Ecto neural progenitor cell (in vitro differentiated cells): ENCODE results near the gene GRID2.

Experiments
- DNase-seq: peaks from one replicate; pipeline ENCODE4 v3.0.0-alpha.2; 2018; ENCODE audit warnings: low spot score

Gene GRID2

GRCh38 chr4:93756101-93756500 lies 1452.3 kb downstream of the GRID2 start:
- no peak for DNase-seq

DNA sequence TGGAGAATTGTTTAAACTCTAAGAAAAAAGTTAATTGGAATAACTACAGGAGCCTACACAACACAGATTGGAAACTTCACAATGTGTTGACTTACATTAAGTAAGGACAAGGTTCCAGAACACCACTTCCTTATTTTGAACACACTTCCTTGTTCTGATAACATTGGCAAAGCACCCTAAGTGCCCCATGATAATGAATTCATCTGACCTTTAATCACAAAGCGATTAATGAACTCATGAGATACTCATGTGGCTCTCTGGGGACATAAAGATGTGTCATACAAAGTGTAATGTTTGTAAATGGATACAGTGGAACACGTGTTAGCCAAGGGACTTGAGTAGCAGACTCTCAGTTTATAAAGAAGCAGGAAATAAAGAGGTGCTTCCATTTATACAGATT lies 1455.7 kb downstream of the GRID2 start:
- no peak for DNase-seq

GRCh38 chr4:93760284-93760683 lies 1456.5 kb downstream of the GRID2 start:
- DNase-seq: no peak

GRCh38 chr4:93761286-93761685 lies 1457.5 kb downstream of the GRID2 start:
- no peak for DNase-seq

GRCh38 chr4:93764639-93765246 lies 1461.0 kb downstream of the GRID2 start:
- no peak for DNase-seq

GRCh38 chr4:93767917-93768316 lies 1464.2 kb downstream of the GRID2 start:
- DNase-seq: no peak

GRCh38 chr4:93770201-93770600 lies 1466.4 kb downstream of the GRID2 start:
- DNase-seq: no peak

DNA sequence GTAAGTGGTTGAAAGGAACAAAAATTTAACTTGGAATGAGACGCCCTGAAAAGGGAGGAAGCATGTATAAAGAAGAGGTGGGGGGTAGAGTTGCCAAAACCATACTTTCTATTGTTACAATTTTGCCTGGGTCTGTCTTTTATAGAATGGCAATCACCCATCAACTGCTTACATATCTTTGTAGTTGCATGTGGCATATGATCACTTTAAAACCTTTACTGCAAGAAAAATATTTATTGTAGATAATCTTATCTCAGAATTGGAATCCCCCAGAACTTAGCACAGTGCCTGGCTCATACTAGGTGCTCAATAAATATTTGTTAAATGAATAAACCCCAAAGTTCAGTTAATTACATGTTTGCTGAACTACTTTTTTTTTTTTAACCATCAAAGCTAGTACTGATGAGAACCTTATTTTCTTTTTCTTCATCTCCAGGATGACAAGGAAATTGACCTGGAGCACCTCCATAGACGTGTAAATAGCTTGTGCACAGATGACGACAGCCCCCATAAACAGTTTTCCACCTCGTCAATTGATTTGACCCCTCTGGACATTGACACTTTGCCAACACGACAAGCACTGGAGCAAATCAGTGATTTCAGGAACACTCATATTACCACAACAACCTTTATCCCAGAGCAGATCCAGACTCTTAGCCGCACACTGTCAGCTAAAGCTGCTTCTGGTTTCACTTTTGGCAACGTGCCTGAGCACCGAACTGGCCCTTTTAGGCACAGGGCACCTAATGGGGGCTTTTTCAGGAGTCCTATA lies 1468.1 kb downstream of the GRID2 start:
- no peak for DNase-seq

GRCh38 chr4:93772858-93773257 lies 1469.1 kb downstream of the GRID2 start:
- no peak for DNase-seq

- no peak for DNase-seq
Measured at GRCh38 chr4:93775551-93775950, 1471.8 kb downstream of the GRID2 start.

GRCh38 chr4:93776386-93777080 lies 1472.8 kb downstream of the GRID2 start:
- DNase-seq: no peak

GRCh38 chr4:93777081-93777460 lies 1473.3 kb downstream of the GRID2 start:
- DNase-seq: no peak

- DNase-seq: no peak
Measured at GRCh38 chr4:93779228-93779627, 1475.5 kb downstream of the GRID2 start.

DNA sequence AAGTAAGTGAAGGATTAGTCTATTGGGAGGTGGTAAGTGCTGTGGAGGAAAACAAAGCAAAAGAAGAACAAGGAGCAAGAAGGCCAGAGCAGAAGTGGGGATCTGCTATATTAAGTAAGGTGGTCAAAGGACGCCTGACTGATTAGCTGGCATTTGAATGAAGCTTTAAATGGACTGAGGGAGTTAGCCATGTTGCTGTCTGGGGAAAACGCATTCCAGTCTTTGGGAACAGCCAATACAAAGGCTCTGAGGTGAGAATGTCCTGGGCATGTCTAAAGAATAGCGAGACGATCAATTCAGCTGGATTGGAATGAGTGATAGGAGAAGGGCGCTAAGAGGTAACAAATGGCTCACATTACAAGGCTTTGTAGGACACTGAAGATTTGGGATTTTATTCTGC lies 1476.3 kb downstream of the GRID2 start:
- DNase-seq: no peak

DNA sequence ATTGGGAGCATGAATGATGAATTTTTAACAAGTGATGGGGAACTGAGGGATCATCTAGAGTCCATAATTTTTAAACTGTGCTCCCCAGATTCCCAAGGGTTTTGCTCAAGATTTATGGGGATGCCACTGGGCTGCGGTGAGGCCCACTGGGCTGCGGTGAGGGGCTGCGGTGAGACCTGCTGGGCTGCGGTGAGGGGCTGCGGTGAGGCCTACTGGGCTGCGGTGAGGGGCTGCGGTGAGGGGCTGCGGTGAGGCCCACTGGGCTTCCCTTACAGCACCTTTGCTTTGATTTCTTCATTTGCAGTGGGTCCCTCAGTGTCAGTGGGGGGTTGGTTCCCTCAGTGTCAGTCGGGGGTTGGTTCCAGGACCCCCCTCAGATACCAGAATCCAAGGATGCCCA lies 1477.4 kb downstream of the GRID2 start:
- DNase-seq: no peak

GRCh38 chr4:93786149-93786548 lies 1482.4 kb downstream of the GRID2 start:
- no peak for DNase-seq

DNA sequence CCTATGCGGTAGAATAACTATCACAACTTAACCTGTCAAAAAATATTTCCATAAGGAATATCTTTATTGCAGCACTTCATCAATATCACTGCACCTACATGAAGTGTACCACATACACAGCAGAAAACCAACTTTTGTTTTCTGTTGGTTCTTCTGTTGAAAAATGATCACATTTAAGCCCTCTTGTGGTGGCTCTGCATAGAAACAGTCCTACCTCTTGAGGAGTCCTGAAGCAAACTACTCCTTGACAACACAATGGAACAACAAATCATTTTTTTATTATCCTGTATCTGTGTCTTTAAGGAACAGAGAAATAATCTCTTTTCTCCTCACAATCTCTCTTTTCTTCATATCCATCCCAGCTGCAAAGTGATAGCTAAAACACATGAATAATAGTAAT lies 1484.9 kb downstream of the GRID2 start:
- DNase-seq: no peak

DNA sequence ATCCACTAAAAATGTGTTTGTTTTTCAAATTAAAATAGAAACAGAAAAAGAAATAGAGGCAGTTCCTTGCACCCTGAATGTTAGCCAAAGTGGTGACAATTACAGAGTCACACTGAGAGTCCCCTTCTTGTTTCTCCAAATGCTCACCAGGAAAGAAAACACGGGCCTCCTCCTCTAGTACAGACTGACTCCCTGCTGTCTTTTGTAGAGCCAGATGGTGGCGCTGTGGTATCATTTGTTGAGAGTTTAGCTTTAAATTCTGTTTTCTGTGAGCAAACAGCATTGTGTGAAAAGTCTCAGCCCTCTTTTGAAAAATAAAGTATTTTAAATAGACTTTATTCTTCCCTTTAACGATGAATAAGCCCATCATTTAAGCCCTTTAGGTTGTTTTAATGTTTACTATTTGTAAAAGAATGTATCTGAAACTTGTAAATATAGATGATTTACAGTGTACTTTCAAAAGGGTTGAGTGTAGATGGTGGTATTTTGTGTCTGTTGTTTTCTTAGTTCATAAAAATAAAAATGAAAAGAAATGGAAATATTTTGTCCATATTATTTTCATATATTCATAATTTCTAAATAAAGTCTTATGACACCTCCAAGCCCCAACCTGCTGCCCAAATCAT lies 1487.9 kb downstream of the GRID2 start:
- peak; percentile 61 for DNase-seq

GRCh38 chr4:93802045-93802444 lies 1498.3 kb downstream of the GRID2 start:
- no peak for DNase-seq

DNA sequence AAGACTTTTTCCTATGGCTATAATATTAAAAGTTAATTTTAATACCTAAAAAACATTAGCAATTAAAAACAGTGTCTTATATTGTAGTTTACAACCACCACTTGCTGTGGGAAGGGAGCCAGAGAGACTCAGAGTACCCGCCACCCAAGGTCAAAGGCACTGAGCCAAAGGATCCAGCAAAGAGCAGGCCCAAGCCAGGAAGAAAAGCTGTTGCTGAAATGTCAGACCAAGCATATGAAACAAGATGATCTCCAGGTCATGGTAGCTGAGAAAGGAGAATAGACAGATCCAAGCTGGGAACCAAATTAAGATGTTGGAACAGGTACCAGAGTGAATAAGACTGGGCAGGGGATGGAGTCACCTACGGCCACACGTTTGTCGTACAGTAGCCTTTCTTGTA lies 1506.0 kb downstream of the GRID2 start:
- no peak for DNase-seq

GRCh38 chr4:93810340-93810992 lies 1506.7 kb downstream of the GRID2 start:
- DNase-seq: no peak

DNA sequence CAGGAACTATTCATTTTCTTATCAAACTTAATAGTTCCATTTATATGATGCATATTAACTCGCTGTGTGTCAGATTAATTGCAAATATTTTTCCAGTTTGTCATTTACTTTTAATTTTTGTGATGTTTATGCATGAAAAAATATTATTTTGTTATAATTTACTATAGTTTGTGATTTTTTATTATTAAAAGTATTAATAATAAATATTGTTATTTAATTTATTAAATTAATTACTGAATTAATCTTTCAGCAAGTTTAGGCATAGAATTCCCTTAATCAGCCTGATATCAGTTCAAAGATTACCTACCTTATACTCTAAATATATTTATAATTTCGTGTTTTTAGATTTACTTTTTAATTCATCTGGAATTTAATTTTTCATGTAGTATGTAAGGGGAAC lies 1509.3 kb downstream of the GRID2 start:
- no peak for DNase-seq
